ENCODE measurements around the gene CAMTA1. TPM values are rescaled to one million over a fixed set of nuclear protein-coding genes. Genes with fewer than 3 reads are reported as not detected.

Gene CAMTA1
- total RNA-seq, 1 experiment from 2014 or later, result 82.2 TPM

DNA sequence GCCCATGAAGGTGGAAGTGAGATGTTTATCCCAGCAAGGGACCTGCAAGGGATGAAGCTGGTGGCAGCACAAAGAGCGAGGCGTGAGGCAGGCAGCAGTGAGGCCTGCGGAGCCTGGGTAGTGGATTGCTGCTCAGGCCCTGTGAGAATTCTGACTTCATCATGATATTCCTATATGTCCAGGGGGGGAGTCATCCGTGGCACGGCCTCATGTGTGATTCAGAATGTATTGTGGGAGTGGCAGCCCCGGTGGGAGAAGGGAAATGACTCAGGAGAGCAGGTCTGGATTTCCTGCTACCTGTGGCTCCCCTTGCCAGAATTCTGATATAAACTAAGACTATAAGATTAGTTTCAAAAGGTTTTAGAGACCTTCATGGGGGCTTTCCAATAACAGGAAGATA, 240.9 kb downstream of the CAMTA1 start:
- no peak for DNase-seq (ENCODE audit: low read depth, low spot score)
- H3K4me1 ChIP-seq (ENCODE audit: control insufficient read depth, insufficient read depth, low read length), result no peaks in the 10 kb centered on the region
- CTCF ChIA-PET, result no interaction called here
- in situ Hi-C loops (cut with HindIII; ENCODE audit: low pct_unique_long_range_greater_than_20kb, low sequenced_read_pairs) (no loop called here), intact Hi-C loops (cut with micrococcal nuclease; ENCODE audit: unreplicated experiment) (no loop called here)
- BruUV-seq (replicated peaks), result no TSS peak
- no peak for ATAC-seq
- TF ChIP-seq, protein P1, sequence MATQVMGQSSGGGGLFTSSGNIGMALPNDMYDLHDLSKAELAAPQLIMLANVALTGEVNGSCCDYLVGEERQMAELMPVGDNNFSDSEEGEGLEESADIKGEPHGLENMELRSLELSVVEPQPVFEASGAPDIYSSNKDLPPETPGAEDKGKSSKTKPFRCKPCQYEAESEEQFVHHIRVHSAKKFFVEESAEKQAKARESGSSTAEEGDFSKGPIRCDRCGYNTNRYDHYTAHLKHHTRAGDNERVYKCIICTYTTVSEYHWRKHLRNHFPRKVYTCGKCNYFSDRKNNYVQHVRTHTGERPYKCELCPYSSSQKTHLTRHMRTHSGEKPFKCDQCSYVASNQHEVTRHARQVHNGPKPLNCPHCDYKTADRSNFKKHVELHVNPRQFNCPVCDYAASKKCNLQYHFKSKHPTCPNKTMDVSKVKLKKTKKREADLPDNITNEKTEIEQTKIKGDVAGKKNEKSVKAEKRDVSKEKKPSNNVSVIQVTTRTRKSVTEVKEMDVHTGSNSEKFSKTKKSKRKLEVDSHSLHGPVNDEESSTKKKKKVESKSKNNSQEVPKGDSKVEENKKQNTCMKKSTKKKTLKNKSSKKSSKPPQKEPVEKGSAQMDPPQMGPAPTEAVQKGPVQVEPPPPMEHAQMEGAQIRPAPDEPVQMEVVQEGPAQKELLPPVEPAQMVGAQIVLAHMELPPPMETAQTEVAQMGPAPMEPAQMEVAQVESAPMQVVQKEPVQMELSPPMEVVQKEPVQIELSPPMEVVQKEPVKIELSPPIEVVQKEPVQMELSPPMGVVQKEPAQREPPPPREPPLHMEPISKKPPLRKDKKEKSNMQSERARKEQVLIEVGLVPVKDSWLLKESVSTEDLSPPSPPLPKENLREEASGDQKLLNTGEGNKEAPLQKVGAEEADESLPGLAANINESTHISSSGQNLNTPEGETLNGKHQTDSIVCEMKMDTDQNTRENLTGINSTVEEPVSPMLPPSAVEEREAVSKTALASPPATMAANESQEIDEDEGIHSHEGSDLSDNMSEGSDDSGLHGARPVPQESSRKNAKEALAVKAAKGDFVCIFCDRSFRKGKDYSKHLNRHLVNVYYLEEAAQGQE (IDR thresholded peaks at IDR 0.05; ENCODE audit: insufficient read depth in 1 of 2, low read depth in 2 of 2, low read length in 1 of 2), result no peak
- TF ChIP-seq POLR2AphosphoS5 (IDR thresholded peaks at IDR 0.05; ENCODE audit: low read depth, low read length) (no peak), SIN3A (IDR thresholded peaks at IDR 0.05; ENCODE audit: borderline replicate concordance, insufficient read depth, low read depth, low read length) (no peak), TCF7L2 (IDR thresholded peaks at IDR 0.05; ENCODE audit: low read depth, low read length) (no peak)
- TF ChIP-seq, protein P2, sequence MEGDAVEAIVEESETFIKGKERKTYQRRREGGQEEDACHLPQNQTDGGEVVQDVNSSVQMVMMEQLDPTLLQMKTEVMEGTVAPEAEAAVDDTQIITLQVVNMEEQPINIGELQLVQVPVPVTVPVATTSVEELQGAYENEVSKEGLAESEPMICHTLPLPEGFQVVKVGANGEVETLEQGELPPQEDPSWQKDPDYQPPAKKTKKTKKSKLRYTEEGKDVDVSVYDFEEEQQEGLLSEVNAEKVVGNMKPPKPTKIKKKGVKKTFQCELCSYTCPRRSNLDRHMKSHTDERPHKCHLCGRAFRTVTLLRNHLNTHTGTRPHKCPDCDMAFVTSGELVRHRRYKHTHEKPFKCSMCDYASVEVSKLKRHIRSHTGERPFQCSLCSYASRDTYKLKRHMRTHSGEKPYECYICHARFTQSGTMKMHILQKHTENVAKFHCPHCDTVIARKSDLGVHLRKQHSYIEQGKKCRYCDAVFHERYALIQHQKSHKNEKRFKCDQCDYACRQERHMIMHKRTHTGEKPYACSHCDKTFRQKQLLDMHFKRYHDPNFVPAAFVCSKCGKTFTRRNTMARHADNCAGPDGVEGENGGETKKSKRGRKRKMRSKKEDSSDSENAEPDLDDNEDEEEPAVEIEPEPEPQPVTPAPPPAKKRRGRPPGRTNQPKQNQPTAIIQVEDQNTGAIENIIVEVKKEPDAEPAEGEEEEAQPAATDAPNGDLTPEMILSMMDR (IDR thresholded peaks at IDR 0.05), result no peak
- H3K27me3 ChIP-seq (ENCODE audit: control insufficient read depth, insufficient read depth, low read length), result peaks cover 5% of the 10 kb centered on the region; the same call in 1 of the 2 replicates
- H3K9me3 ChIP-seq (ENCODE audit: control insufficient read depth, insufficient read depth, low read depth, low read length), result no peaks in the 10 kb centered on the region
- POLR2A ChIA-PET, result interaction anchor here (0.7 kb wide), 1 partner anchor 275 kb away, joined by 6 read pairs; no protein-coding TSS in a partner anchor
- no peaks in the 10 kb centered on the region for H3K36me3 ChIP-seq (ENCODE audit: control insufficient read depth, insufficient read depth, low read length)
- H3K4me3 ChIP-seq (ENCODE audit: low read depth in 2 of 2, low read length in 2 of 2), result no peak overlapping the region
- H3K27ac ChIP-seq (ENCODE audit: low read length), result no peak overlapping the region

DNA sequence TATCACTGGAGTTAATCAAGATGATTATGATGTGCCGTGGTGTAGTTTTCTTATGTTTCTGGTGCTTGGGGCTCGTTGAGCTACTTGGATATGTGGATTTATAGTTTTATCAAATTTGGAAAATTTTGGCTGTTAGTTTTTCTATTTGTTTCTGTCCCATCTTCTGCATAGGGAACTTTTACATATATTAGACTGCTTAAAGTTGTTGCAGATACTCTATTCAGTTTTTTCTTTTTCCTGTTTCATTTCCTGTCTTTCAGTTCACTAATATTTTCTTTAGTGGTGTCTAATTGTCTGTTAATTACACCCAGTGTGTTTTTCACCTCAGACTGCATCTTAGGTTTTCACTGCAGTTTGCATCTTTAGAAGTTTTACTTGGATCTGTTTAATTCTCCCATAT, 247.7 kb downstream of the CAMTA1 start:
- Histone ChIP-seq H3K9me3 (ENCODE audit: control insufficient read depth, insufficient read depth, low read depth, low read length) (peaks cover 6% of the 10 kb centered on the region; the same call in 1 of the 2 replicates), H3K4me3 (ENCODE audit: low read depth in 2 of 2, low read length in 2 of 2) (no peak overlapping the region), H3K27ac (ENCODE audit: low read length) (no peak overlapping the region), H3K27me3 (ENCODE audit: control insufficient read depth, insufficient read depth, low read length) (no peaks in the 10 kb centered on the region), H3K4me1 (ENCODE audit: control insufficient read depth, insufficient read depth, low read length) (no peaks in the 10 kb centered on the region), H3K36me3 (ENCODE audit: control insufficient read depth, insufficient read depth, low read length) (no peaks in the 10 kb centered on the region)
- CTCF ChIA-PET, result no interaction called here
- no TSS peak for BruUV-seq (replicated peaks)
- DNase-seq (ENCODE audit: low read depth, low spot score), result no peak
- POLR2A ChIA-PET, result interaction anchor here (0.7 kb wide), 1 partner anchor 348 kb away, joined by 6 read pairs; no protein-coding TSS in a partner anchor
- no peak for ATAC-seq
- in situ Hi-C loops (cut with HindIII; ENCODE audit: low pct_unique_long_range_greater_than_20kb, low sequenced_read_pairs), result no loop called here
- intact Hi-C loops (cut with micrococcal nuclease; ENCODE audit: unreplicated experiment), result no loop called here
- TF ChIP-seq, protein P1 (IDR thresholded peaks at IDR 0.05; ENCODE audit: insufficient read depth in 1 of 2, low read depth in 2 of 2, low read length in 1 of 2), result no peak
- no peak for TF ChIP-seq SIN3A (IDR thresholded peaks at IDR 0.05; ENCODE audit: borderline replicate concordance, insufficient read depth, low read depth, low read length)
- TF ChIP-seq TCF7L2 (IDR thresholded peaks at IDR 0.05; ENCODE audit: low read depth, low read length), result no peak
- TF ChIP-seq POLR2AphosphoS5 (IDR thresholded peaks at IDR 0.05; ENCODE audit: low read depth, low read length), result no peak
